WTC11 (cell line): ENCODE data around the gene HNRNPR.

ENCODE experiments used
- AR ChIP-seq: fragments of 250-450 bp; sonication (Bioruptor Pico); IDR thresholded peaks from 2 replicates; pipeline ENCODE4 v1.9.0; 2021; ENCODE audit warnings: mild to moderate bottlenecking
- CBFB ChIP-seq: sonication (generic); formaldehyde crosslinking; IDR thresholded peaks from 2 replicates; pipeline ENCODE4 v1.8.1; 2022; ENCODE audit warnings: mild to moderate bottlenecking, low read depth, missing genetic modification reagents
- CTCF ChIP-seq: fragments of 200-600 bp; IDR thresholded peaks from 2 replicates; pipeline ENCODE4 v1.8.0; 2022; ENCODE audit warnings: antibody characterized with exemption
- ERG ChIP-seq: fragments of 250-450 bp; sonication (Bioruptor Pico); IDR thresholded peaks from 2 replicates; pipeline ENCODE4 v1.8.0; 2021; ENCODE audit warnings: mild to moderate bottlenecking
- MAX ChIP-seq: sonication (generic); formaldehyde crosslinking; IDR thresholded peaks from 2 replicates; pipeline ENCODE4 v1.8.0; 2022; ENCODE audit warnings: mild to moderate bottlenecking, missing genetic modification reagents
- ZNF512 ChIP-seq: sonication (generic); formaldehyde crosslinking; IDR thresholded peaks from 2 replicates; pipeline ENCODE4 v1.8.1; 2022; ENCODE audit warnings: missing genetic modification reagents, borderline replicate concordance

GRCh38 chr1:23385119-23385621, 41.1 kb upstream of the HNRNPR start:
- TF ChIP-seq CBFB (CRISPR knock-in tag) = no peak
- TF ChIP-seq CTCF = no peak
- no peak for TF ChIP-seq ERG (CRISPR knock-in tag)
- no peak for TF ChIP-seq MAX
- no peak for TF ChIP-seq AR (CRISPR knock-in tag)
- no peak for TF ChIP-seq ZNF512 (CRISPR knock-in tag)
